Measurements from ENCODE around the gene SELENOI.

DNA sequence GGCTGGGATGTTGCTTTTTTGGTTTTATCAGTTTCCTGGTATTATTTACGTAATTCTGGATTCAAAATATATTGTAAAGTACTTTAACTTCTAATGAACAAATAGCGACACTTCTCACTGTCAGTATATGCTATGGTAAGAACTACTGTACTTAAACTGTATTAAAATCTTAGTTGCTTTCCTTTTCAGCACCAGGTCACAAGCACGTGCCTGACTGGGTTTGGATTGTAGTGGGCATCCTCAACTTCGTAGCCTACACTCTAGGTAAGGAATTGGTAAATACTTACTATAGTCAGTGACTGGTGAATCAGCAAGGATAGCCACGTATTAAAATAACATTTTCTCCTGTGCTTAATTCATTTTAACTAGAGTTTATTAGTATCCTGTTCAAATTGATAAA, 21.0 kb downstream of the SELENOI start:
- TF ChIP-seq, protein P1, sequence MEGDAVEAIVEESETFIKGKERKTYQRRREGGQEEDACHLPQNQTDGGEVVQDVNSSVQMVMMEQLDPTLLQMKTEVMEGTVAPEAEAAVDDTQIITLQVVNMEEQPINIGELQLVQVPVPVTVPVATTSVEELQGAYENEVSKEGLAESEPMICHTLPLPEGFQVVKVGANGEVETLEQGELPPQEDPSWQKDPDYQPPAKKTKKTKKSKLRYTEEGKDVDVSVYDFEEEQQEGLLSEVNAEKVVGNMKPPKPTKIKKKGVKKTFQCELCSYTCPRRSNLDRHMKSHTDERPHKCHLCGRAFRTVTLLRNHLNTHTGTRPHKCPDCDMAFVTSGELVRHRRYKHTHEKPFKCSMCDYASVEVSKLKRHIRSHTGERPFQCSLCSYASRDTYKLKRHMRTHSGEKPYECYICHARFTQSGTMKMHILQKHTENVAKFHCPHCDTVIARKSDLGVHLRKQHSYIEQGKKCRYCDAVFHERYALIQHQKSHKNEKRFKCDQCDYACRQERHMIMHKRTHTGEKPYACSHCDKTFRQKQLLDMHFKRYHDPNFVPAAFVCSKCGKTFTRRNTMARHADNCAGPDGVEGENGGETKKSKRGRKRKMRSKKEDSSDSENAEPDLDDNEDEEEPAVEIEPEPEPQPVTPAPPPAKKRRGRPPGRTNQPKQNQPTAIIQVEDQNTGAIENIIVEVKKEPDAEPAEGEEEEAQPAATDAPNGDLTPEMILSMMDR (IDR thresholded peaks at IDR 0.05; ENCODE audit: extremely low read depth in 1 of 2, insufficient read depth in 1 of 2, low read depth in 1 of 2, low read length in 2 of 2): no peak
- TF ChIP-seq, protein P2, sequence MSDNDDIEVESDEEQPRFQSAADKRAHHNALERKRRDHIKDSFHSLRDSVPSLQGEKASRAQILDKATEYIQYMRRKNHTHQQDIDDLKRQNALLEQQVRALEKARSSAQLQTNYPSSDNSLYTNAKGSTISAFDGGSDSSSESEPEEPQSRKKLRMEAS (IDR thresholded peaks at IDR 0.05; ENCODE audit: insufficient read depth, insufficient read length): no peak
- TF ChIP-seq POLR2A (IDR thresholded peaks at IDR 0.05; ENCODE audit: low read depth, low read length): no peak
- TF ChIP-seq GATA2 (IDR thresholded peaks at IDR 0.05; ENCODE audit: insufficient read depth, insufficient read length, low read depth, low read length): no peak
